GM08714 (cell line): Measurements from ENCODE around the gene GALNT14.

Experiments
- H3K4me3 ChIP-seq: fragments of 200-500 bp; sonication (Bioruptor generic); 2 replicates; pipeline ENCODE4 v1.5.1; 2014; ENCODE audit warnings: mild to moderate bottlenecking, low read length, inconsistent platforms
- ZNF274 ChIP-seq: IDR thresholded peaks from 2 replicates; pipeline ENCODE4 v1.6.1; 2012; ENCODE audit warnings: mild to moderate bottlenecking, low read depth, low read length

GALNT14 gene

DNA sequence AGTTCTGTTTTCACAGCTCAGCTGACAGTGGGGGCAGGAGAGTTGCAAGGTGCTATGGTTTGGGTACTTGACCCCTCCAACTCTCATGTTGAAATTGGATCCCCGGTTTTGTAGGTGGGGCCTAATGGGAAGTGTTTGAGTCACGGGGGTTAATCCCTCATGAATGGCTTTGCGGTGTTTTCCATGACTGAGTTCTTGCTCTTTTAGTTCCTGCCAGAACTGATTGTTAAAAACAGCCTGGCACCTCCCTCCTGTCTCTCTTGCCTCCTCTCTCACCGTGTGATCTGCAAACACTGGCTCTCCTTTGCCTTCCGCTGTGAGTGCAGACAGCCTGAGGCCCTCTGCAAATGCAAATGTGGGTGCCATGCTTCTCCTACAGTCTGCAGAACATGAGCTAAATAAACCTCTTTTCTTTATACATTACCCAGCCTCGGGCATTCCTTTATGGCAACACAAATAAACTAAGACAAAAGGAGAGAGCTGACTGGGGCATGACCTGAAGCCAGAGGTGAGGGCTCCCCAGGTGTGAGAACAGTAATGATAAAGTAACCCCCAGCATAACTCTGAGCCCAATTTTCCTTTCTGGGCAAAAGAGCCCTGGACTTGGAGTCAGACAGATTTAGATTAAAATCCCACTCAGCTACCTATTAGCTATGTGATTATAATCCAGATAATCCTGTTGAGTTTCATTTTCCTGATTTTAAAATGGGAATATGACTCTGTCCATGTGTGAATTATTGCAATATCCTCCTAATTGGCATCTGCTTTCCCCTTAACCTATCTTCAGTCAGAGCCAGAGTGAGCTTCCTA is 266.1 kb downstream of the GALNT14 start:
- TF ChIP-seq ZNF274, result no peak
- no peak overlapping the region for H3K4me3 ChIP-seq

DNA sequence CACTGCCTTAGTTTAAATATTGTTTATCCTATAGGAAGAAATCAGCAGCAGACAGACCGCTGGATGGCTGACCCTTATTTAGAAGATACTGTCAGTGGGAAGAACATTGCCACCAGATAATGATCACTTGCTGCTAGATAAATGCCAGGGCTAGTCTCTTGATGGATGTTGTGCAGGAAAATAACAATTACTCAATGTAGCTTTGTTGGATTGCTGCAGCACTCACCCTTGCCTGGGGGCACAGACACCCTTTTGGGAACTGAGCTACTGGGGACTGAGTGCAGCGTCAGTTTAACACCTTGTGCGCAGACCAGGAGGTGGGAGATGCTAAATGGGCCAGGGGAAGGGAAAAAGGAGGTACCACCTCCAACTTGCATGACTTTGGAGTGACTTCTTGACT is 266.8 kb downstream of the GALNT14 start:
- H3K4me3 ChIP-seq, result no peak overlapping the region
- TF ChIP-seq ZNF274, result no peak

- TF ChIP-seq ZNF274, result no peak
- no peak overlapping the region for H3K4me3 ChIP-seq
Observed at GRCh38 chr2:30869988-30870387, 268.3 kb downstream of the GALNT14 start.

GRCh38 chr2:30867385-30867784 is 270.9 kb downstream of the GALNT14 start:
- no peak overlapping the region for H3K4me3 ChIP-seq
- no peak for TF ChIP-seq ZNF274

- no peak overlapping the region for H3K4me3 ChIP-seq
- no peak for TF ChIP-seq ZNF274
Observed at GRCh38 chr2:30866974-30867373, 271.3 kb downstream of the GALNT14 start.

DNA sequence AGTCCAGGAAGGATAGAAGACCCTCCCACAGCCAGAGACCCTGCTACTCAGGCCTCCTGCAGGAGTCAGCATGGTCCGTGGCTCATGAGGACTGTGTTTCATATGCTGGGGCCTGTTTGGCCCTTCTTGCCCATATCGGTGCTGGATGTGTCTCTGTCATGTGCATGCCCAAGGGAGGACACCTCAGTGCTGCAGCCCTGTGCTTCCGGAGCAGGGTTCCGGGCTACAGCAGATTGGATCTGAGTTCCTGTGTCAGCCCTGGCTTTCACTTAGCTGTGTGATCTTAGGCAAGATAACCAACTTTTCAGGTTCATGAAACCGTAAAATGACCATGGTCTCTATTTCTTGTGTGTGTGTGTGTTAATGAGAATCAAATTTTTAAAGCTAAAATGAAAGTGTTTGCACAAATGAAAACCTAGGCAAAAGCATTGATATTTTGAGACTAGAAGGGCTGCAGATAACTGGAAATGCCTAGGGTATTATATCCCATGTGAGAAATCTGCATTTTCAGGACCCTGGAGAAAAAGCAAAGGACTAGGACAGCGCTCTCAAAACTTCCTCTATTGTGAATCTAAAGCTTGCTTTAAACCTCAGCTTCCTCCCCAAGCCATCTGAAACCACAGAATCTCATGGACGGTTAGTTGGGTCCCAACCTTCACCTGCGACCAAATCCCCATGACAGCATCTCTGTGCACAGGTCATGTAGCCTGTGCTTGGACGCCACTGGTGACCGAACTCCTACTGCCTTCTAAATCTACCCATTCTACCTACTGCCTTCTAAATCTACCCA is 272.2 kb downstream of the GALNT14 start:
- no peak overlapping the region for H3K4me3 ChIP-seq

GRCh38 chr2:30865243-30865642 is 273.0 kb downstream of the GALNT14 start:
- H3K4me3 ChIP-seq, result no peak overlapping the region
- TF ChIP-seq ZNF274, result no peak

More for the DNA sequence above, 272.2 kb downstream of the GALNT14 start:
- TF ChIP-seq ZNF274, result no peak

DNA sequence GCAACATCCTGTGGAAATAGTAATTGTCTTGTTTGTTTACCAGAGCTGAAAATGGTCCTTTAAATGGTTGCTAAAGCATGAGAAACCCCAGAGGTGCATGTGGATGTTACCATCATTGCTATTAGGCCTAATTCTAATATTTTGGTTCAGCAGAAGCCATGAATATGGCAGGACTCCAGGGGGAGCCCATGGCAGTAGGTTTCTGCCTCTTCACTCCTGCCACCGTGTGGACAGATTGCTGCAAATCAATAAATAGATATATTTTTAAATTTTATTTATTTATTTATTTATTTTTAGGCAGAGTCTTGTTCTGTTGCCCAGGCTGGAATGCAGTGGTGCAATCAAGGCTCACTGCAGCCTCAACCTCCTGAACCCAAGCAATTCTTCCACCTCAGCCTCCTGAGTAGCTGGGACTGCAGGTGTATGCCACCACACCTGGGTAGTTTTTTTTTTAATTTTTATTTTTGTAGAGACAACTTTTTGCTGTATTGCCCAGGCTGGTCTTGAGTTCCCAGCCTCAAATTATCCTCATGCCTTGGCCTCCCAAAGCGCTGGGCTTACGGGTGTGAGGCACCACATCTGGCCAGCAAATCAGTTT is 276.1 kb downstream of the GALNT14 start:
- TF ChIP-seq ZNF274, result no peak
- H3K4me3 ChIP-seq, result no peak overlapping the region

GRCh38 chr2:30860726-30861125 is 277.5 kb downstream of the GALNT14 start:
- no peak overlapping the region for H3K4me3 ChIP-seq
- TF ChIP-seq ZNF274, result no peak
